SK-N-SH (cell line): ENCODE data around the gene CYP2B6.

Experiments
- EZH2phosphoT487 ChIP-seq: fragments of 200-600 bp; sonication (generic); IDR thresholded peaks from 2 replicates; pipeline ENCODE4 v1.6.1; 2017; ENCODE audit warnings: low read depth, mixed run types, mild to moderate bottlenecking, antibody characterized with exemption, moderate library complexity, borderline replicate concordance
- NFIC ChIP-seq: IDR thresholded peaks from 2 replicates; pipeline ENCODE4 v1.4.0; 2012; ENCODE audit warnings: borderline replicate concordance
- TCF12 ChIP-seq: IDR thresholded peaks from 2 replicates; pipeline ENCODE4 v1.4.0; 2012

GRCh38 chr19:41027273-41027967, 36.3 kb downstream of the CYP2B6 start:
- TF ChIP-seq TCF12 (no peak), NFIC (no peak), EZH2phosphoT487 (no peak)
